Neural crest cell (in vitro differentiated cells): ENCODE results near the gene UBTD1. TPM values are rescaled to one million over a fixed set of nuclear protein-coding genes. Genes with fewer than 3 reads are reported as not detected.

Experiments
- DNase-seq: peaks from one replicate; pipeline ENCODE4 v3.0.0; 2021; ENCODE audit warnings: low read depth, mixed read lengths, low spot score
- H3K27ac Mint-ChIP-seq: one replicate; pipeline ENCODE4 v1.8.0; 2021; ENCODE audit warnings: mild to moderate bottlenecking, mixed read lengths; ENCODE audit not compliant: unreplicated experiment
- H3K27me3 Mint-ChIP-seq: 2 replicates; pipeline ENCODE4 v1.8.0; 2021; ENCODE audit warnings: low read depth, mild to moderate bottlenecking, mixed read lengths
- H3K36me3 Mint-ChIP-seq: 2 replicates; pipeline ENCODE4 v1.8.0; 2021; ENCODE audit warnings: low read depth, mild to moderate bottlenecking, mixed read lengths
- H3K4me1 Mint-ChIP-seq: 2 replicates; pipeline ENCODE4 v1.8.0; 2021; ENCODE audit warnings: mixed read lengths
- H3K4me3 Mint-ChIP-seq: one replicate; pipeline ENCODE4 v1.8.0; 2021; ENCODE audit warnings: mild to moderate bottlenecking, mixed read lengths
- H3K9me3 Mint-ChIP-seq: 2 replicates; pipeline ENCODE4 v1.8.0; 2021; ENCODE audit warnings: mixed read lengths
- total RNA-seq: library from RNA; stranded (reverse); gene quantifications from 2 replicates; pipeline ENCODE4 v1.2.1, GENCODE V29; 2021
- TF ChIP-seq, protein P1 (sequence below): fragments of 200-600 bp; sonication (generic); conservative IDR thresholded peaks from 2 replicates; pipeline ENCODE4 v1.5.0; 2021; ENCODE audit warnings: antibody characterized with exemption, mild to moderate bottlenecking

The UBTD1 gene
- total RNA-seq, 1 donor from 2014 or later: 8.7 TPM

DNA sequence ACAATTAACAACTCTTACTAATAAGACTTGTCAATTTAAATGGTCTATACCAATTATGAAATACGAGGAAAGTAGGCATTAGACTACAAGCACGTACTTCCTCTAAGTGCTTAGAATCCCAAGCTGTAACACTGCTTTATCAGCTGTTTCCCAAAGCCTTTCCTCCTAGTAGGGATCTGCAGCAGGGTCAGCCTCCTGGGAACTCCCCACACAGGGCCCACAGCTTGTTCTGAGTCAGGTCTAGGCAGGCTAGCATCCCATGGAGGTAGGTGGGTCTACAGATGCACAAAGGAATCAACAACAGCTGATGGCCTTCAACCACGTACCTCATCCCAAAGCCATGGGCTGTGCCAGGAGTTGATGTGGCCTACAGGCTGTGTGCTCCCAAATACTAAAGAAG, 15.2 kb upstream of the UBTD1 start:
- Mint-ChIP-seq H3K27me3 (no peaks in the 10 kb centered on the region), H3K9me3 (no peaks in the 10 kb centered on the region), H3K4me1 (peaks cover 6% of the 10 kb centered on the region), H3K36me3 (no peaks in the 10 kb centered on the region), H3K27ac (no peak overlapping the region), H3K4me3 (no peak overlapping the region)
- DNase-seq: no peak
- TF ChIP-seq, protein P1, sequence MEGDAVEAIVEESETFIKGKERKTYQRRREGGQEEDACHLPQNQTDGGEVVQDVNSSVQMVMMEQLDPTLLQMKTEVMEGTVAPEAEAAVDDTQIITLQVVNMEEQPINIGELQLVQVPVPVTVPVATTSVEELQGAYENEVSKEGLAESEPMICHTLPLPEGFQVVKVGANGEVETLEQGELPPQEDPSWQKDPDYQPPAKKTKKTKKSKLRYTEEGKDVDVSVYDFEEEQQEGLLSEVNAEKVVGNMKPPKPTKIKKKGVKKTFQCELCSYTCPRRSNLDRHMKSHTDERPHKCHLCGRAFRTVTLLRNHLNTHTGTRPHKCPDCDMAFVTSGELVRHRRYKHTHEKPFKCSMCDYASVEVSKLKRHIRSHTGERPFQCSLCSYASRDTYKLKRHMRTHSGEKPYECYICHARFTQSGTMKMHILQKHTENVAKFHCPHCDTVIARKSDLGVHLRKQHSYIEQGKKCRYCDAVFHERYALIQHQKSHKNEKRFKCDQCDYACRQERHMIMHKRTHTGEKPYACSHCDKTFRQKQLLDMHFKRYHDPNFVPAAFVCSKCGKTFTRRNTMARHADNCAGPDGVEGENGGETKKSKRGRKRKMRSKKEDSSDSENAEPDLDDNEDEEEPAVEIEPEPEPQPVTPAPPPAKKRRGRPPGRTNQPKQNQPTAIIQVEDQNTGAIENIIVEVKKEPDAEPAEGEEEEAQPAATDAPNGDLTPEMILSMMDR: no peak

DNA sequence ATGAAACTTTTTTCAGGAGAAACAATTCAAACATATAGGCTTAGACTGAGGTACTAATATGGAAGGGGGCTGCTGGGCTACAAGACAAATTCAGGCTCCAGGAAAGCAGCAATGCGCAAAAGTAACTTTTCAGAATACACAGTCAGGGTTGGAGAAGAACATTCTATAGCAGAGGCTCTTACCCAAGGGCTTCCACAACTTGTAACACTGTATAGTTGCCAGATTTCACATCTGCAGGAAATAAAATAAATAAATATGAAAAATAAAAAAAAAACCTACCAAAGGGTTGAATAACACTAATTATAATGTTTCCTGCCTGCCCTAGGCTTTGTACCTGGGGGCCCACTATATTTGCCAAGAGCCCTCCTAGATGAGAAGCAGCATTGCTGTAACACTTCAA, 14.8 kb upstream of the UBTD1 start:
- no peaks in the 10 kb centered on the region for H3K27me3 Mint-ChIP-seq
- no peak overlapping the region for H3K27ac Mint-ChIP-seq
- no peak for DNase-seq
- H3K36me3 Mint-ChIP-seq: no peaks in the 10 kb centered on the region
- H3K4me3 Mint-ChIP-seq: no peak overlapping the region
- peaks cover 6% of the 10 kb centered on the region for H3K4me1 Mint-ChIP-seq
- H3K9me3 Mint-ChIP-seq: no peaks in the 10 kb centered on the region
- TF ChIP-seq, protein P1: no peak

DNA sequence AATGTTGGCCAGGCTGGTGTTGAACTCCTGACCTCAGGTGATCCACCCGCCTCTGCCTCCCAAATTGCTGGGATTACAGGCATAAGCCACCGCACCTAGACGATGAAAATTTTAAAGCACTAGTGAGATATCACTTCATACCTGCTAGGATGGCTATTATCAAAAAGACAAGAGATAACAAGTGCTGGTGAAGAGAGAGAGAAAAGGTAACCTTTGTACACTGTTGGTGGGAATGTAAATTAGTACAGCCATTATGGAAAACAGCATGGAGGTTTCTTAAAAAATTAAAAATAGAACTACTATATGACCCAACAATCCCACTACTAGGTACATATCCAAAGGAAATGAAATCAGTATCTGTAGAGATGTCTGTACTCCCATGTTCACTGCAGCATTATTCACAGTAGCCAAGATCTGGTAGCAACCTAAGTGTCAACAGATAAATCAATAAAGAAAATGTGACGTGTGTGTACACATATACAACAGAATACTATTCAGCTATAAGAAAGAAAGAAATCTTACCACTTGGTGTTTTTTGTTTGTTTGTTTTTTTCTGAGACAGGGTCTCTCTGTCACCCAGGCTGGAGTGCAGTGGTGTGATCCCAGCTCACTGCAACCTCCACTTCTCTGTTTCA, 13.0 kb upstream of the UBTD1 start:
- no peak for DNase-seq
- Mint-ChIP-seq H3K4me3 (no peak overlapping the region), H3K27me3 (no peaks in the 10 kb centered on the region), H3K9me3 (no peaks in the 10 kb centered on the region), H3K36me3 (no peaks in the 10 kb centered on the region), H3K4me1 (peaks cover 5% of the 10 kb centered on the region), H3K27ac (no peak overlapping the region)
- TF ChIP-seq, protein P1: no peak

DNA sequence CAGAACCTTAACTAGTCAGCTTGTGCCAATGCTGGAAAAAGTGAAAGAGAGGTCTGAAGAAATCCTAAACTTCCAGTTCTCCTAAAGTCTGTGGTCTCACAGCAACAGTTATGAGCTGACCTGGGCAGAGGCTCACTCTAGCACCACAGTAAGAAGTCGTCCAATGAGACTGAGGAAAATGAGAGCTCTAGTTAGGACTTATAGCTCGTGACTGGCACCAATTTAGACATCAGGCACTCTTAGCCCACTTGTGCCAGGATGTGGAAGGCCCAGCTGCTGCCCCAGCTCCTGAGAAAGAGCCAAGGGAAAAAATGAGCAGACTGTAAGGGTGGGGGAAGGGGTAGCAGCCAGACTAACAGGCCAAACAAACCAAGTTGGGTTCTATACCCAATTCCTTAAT, 8.1 kb upstream of the UBTD1 start:
- Mint-ChIP-seq H3K27me3 (no peaks in the 10 kb centered on the region), H3K27ac (peak overlapping the region; percentile 16), H3K4me1 (peaks cover 23% of the 10 kb centered on the region), H3K36me3 (no peaks in the 10 kb centered on the region), H3K9me3 (no peaks in the 10 kb centered on the region), H3K4me3 (no peak overlapping the region)
- TF ChIP-seq, protein P1: no peak
- DNase-seq: no peak

DNA sequence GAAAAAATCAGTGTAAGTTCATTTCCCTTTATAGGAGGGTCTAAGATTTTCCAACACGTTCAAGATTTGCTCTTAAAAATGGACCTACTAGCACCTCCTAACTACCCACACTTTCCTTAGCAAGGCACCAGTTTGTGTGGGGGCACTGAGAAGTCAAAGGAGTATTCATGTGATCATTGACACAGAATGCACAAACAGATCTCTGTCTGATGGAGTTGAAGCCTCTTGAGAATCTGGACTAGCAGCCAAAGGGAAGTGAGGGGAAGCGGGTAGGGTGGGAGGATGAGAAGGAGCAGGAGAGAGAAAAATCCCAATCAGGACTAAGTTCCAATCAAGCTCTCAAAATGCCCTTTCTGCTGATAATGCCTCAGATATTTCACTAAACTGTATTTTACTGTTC, 4.6 kb upstream of the UBTD1 start:
- H3K4me1 Mint-ChIP-seq: peaks cover 42% of the 10 kb centered on the region
- DNase-seq: no peak
- H3K4me3 Mint-ChIP-seq: peak overlapping the region; percentile 47
- TF ChIP-seq, protein P1: no peak
- H3K9me3 Mint-ChIP-seq: no peaks in the 10 kb centered on the region
- H3K27ac Mint-ChIP-seq: no peak overlapping the region
- no peaks in the 10 kb centered on the region for H3K36me3 Mint-ChIP-seq
- H3K27me3 Mint-ChIP-seq: no peaks in the 10 kb centered on the region
